Measurements from ENCODE around the gene CRLF1.

DNA sequence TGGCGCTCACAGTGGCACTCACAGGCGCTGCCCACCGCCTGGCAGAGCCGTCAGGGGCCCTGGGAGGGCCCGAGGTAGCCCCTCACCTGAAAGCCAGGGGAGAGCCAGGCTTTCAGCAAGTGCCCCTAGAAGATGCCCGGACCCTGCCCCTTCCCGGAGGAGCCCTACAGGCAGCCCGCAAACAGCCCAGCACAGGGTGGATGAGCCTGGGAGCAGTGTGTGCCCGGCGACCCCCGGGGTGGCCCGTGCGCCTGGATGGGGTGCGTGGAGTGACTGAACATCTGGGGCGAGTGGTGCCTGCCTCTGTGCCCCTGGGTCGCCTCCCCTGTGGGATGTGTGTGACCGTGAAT lies 1.4 kb downstream of the CRLF1 start:
- TF ChIP-seq, protein P1, sequence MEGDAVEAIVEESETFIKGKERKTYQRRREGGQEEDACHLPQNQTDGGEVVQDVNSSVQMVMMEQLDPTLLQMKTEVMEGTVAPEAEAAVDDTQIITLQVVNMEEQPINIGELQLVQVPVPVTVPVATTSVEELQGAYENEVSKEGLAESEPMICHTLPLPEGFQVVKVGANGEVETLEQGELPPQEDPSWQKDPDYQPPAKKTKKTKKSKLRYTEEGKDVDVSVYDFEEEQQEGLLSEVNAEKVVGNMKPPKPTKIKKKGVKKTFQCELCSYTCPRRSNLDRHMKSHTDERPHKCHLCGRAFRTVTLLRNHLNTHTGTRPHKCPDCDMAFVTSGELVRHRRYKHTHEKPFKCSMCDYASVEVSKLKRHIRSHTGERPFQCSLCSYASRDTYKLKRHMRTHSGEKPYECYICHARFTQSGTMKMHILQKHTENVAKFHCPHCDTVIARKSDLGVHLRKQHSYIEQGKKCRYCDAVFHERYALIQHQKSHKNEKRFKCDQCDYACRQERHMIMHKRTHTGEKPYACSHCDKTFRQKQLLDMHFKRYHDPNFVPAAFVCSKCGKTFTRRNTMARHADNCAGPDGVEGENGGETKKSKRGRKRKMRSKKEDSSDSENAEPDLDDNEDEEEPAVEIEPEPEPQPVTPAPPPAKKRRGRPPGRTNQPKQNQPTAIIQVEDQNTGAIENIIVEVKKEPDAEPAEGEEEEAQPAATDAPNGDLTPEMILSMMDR (conservative IDR thresholded peaks at IDR 0.05; ENCODE audit: low read length), result no peak
- TF ChIP-seq EZH2phosphoT487 (IDR thresholded peaks at IDR 0.05; ENCODE audit: borderline replicate concordance, low read depth, low read length), result no peak
